Measurements from ENCODE around the gene LRP8. TPM values are rescaled to one million over a fixed set of nuclear protein-coding genes. Genes with fewer than 3 reads are reported as not detected.

The LRP8 gene
- total and polyA plus RNA-seq, 2 of the 13 experiments (the other 11 are each of a cell fraction or from before 2014, with no cell fraction given) = 17.3 to 17.4 TPM

- Histone ChIP-seq H3K27me3 (ENCODE audit: control insufficient read depth in 1 of 2, insufficient read depth in 2 of 2, low read length in 2 of 2) (peaks cover 1 to 14% of the 10 kb centered on the region in 2 experiments; a peak in 4 of 5 replicates), H3K79me2 (ENCODE audit: insufficient read depth, low read length) (no peaks in the 10 kb centered on the region), H3K4me2 (ENCODE audit: low read depth, low read length) (no peak overlapping the region), H3K9me3 (ENCODE audit: low read length) (no peaks in the 10 kb centered on the region), H3K4me3 (replicated peaks in 1 of 3; ENCODE audit: insufficient read depth in 1 of 3, low read depth in 2 of 3, low read length in 3 of 3) (no peak overlapping the region), H4K20me1 (ENCODE audit: insufficient read depth, low read length) (no peaks in the 10 kb centered on the region), H2AFZ (ENCODE audit: low read length) (no peak overlapping the region), H3K4me1 (ENCODE audit: insufficient read depth, low read length) (no peaks in the 10 kb centered on the region), H3K9ac (ENCODE audit: insufficient read depth, low read depth, low read length) (no peak overlapping the region), H3K36me3 (replicated peaks in 1 of 2; ENCODE audit: control insufficient read depth in 1 of 2, insufficient read depth in 2 of 2, low read length in 2 of 2) (no peaks in the 10 kb centered on the region), H3K27ac (ENCODE audit: extremely low read length, insufficient read depth, low read length) (no peak overlapping the region)
- no peak for TF ChIP-seq GLI4 (CRISPR knock-in tag; IDR thresholded peaks at IDR 0.05; ENCODE audit: borderline replicate concordance)
- no peak for TF ChIP-seq ZNF18 (CRISPR knock-in tag; IDR thresholded peaks at IDR 0.05; ENCODE audit: insufficient replicate concordance)
- TF ChIP-seq SNAPC4 (CRISPR knock-in tag; IDR thresholded peaks at IDR 0.05) = no peak
- TF ChIP-seq ZNF3 (CRISPR knock-in tag; IDR thresholded peaks at IDR 0.05) = no peak
- TF ChIP-seq HNF4G (IDR thresholded peaks at IDR 0.05; ENCODE audit: borderline replicate concordance, low read depth, low read length) = no peak
- TF ChIP-seq HNF4G (CRISPR knock-in tag; IDR thresholded peaks at IDR 0.05; ENCODE audit: borderline replicate concordance, low read depth) = no peak
- ChIA-PET POLR2A (no interaction called here), CTCF (ENCODE audit: low intra/inter-chr PET ratio, low total read pairs) (no interaction called here)
- in situ Hi-C loops (cut with HindIII; ENCODE audit: extremely low pct_ligation_motif_present, low pct_unique_long_range_greater_than_20kb) (no loop called here), intact Hi-C loops (cut with micrococcal nuclease; ENCODE audit: unreplicated experiment) (no loop called here)
- 92% methylated on average over 1 of the region's 4 CpGs for WGBS (ENCODE audit: low lambda C conversion rate)
- DNase-seq (ENCODE audit: low spot score) (no peak), ATAC-seq (no peak), FAIRE-seq (no peak)
- no TSS peak for BruUV-seq (replicated peaks)
Measured at GRCh38 chr1:53359225-53359933, 31.5 kb upstream of the LRP8 start.
